Renal cortex interstitium (tissue), 11 donors: ENCODE measurements around the gene CRELD2. TPM values are rescaled to one million over a fixed set of nuclear protein-coding genes. Genes with fewer than 3 reads are reported as not detected.

ENCODE experiments used
- DNase-seq, 11 donors: peaks; one replicate each; pipeline ENCODE4 v3.0.0-alpha.2; 2013; ENCODE audit warnings: low read depth in 9 of 11, low spot score in 4 of 11; ENCODE audit errors: extremely low read depth in 1 of 11
- polyA plus RNA-seq, 3 donors: library from polyadenylated mRNA; unstranded; fragments of 120-200 nt; gene quantifications; one replicate each; pipeline ENCODE4 v1.2.1, GENCODE V29; 2013; ENCODE audit not compliant: insufficient read length in 3 of 3

Gene CRELD2
- polyA plus RNA-seq, 3 donors: 22.2 to 33.9 (median 32.6) TPM

DNA sequence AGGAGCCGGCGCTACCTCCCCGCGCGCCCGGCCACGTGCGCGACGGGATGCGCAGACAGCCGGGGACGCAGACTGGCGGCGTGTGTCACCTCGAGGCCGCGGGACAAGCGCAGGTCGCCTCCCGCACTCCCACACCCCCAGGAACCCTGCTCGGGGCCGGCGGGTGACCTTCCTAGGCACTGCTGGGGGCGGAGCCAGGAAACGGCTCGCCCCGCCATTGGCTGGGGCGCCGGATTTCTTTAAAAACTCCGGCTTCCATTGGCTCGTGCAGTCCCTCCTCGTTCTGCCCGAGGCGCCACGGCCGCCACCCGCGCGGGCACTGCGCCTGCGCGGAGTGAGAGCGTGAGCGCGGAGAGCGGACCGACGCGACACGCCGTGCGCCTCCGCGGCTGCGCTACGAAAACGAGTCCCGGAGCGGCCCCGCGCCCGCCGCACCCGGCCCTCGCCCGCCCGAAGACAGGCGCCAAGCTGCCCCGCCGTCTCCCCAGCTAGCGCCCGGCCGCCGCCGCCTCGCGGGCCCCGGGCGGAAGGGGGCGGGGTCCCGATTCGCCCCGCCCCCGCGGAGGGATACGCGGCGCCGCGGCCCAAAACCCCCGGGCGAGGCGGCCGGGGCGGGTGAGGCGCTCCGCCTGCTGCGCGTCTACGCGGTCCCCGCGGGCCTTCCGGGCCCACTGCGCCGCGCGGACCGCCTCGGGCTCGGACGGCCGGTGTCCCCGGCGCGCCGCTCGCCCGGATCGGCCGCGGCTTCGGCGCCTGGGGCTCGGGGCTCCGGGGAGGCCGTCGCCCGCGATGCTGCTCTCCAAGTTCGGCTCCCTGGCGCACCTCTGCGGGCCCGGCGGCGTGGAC is 41.9 kb downstream of the CRELD2 start, which contains the start of gene PIM3:
Gene PIM3 (plus strand): TSS at position 614 of the 846 bp plus-strand sequence. CDS start 176 bp downstream, at position 790.
- peak; percentile 85 to 96 (median 92) for DNase-seq

DNA sequence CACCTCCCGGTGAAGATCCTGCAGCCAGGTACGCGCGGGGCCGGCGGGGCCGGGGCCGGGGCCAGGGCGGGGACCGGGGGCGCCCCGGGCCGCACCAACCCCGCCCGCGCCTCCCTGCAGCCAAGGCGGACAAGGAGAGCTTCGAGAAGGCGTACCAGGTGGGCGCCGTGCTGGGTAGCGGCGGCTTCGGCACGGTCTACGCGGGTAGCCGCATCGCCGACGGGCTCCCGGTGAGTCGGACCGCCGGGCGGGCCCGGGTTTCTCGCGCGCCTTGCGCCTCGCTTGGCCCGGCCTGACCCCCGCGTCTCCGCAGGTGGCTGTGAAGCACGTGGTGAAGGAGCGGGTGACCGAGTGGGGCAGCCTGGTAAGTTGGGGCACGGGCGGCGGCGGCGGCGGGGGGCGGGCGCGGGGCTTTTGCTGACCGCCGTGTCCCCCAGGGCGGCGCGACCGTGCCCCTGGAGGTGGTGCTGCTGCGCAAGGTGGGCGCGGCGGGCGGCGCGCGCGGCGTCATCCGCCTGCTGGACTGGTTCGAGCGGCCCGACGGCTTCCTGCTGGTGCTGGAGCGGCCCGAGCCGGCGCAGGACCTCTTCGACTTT is 42.7 kb downstream of the CRELD2 start:
- no peak for DNase-seq

DNA sequence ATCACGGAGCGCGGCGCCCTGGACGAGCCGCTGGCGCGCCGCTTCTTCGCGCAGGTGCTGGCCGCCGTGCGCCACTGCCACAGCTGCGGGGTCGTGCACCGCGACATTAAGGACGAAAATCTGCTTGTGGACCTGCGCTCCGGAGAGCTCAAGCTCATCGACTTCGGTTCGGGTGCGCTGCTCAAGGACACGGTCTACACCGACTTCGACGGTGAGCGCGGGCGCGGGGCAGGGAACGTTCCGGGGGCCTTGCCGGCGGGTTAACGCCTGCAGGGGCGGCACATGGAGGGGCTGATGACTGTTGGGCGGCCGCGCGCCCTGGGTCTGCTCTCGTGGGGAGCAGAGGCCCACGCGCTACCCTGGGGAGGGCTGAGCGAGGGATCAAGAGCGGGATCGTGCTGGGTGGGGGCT is 43.2 kb downstream of the CRELD2 start:
- no peak for DNase-seq

GRCh38 chr22:49962012-49962750 is 43.7 kb downstream of the CRELD2 start:
- peak in 10 of 11 donors; percentile 56 to 87 (median 76) for DNase-seq

DNA sequence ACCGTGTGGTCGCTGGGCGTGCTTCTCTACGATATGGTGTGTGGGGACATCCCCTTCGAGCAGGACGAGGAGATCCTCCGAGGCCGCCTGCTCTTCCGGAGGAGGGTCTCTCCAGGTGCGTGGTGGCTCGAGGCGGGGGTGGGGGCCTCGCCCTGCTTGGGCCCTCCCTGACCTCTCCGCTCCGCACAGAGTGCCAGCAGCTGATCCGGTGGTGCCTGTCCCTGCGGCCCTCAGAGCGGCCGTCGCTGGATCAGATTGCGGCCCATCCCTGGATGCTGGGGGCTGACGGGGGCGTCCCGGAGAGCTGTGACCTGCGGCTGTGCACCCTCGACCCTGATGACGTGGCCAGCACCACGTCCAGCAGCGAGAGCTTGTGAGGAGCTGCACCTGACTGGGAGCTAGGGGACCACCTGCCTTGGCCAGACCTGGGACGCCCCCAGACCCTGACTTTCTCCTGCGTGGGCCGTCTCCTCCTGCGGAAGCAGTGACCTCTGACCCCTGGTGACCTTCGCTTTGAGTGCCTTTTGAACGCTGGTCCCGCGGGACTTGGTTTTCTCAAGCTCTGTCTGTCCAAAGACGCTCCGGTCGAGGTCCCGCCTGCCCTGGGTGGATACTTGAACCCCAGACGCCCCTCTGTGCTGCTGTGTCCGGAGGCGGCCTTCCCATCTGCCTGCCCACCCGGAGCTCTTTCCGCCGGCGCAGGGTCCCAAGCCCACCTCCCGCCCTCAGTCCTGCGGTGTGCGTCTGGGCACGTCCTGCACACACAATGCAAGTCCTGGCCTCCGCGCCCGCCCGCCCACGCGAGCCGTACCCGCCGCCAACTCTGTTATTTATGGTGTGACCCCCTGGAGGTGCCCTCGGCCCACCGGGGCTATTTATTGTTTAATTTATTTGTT is 44.6 kb downstream of the CRELD2 start:
- no peak for DNase-seq

- no peak for DNase-seq
These were observed 45.2 kb downstream of the CRELD2 start for GRCh38 chr22:49963647-49964026.

DNA sequence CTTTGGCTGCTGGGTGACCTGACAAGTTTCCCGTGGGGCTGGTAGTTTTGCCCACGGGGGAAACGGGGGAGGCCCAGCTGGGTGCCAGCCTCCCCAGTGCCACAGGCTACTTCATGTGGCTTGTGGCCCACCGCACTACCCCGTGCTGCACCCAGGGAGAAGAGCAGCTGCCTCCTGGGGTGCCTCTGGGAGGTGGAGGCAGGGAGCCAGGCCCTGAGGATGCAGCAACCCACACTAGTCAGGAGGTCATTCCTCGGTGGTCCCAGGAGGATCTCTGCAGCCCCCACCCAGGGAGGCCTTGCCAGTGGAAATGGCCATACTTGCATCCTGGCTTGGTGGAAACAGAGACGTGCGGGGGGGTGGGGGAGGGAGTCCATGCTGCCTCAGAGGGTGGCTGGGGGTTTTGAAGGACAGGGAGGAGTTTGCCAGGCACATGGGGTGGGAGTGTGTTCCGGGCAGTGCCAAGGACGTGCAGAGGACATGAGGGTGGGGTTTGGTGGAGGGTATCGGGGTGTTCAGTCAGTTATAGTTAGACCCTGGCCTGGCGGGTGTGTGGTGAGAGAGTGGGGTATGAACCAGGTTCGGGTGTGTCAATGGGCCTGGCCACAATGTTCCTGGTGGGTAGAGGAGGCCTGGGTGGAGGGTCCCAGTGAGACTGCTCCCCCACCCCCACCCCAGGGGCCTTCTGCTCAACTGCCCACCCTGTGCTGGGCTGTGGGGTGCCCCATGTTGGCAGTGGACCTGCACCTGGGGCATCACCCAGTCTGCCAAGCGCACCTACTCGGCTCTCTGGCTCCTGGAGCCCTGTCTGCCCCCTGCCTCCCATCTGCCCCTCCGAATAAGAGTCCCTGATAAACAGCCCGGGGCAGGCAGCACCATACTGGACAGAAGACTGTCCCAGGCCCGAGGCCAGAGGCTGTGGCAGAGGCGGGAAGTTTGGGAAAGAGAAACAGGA is 46.0 kb downstream of the CRELD2 start:
- DNase-seq: no peak

DNA sequence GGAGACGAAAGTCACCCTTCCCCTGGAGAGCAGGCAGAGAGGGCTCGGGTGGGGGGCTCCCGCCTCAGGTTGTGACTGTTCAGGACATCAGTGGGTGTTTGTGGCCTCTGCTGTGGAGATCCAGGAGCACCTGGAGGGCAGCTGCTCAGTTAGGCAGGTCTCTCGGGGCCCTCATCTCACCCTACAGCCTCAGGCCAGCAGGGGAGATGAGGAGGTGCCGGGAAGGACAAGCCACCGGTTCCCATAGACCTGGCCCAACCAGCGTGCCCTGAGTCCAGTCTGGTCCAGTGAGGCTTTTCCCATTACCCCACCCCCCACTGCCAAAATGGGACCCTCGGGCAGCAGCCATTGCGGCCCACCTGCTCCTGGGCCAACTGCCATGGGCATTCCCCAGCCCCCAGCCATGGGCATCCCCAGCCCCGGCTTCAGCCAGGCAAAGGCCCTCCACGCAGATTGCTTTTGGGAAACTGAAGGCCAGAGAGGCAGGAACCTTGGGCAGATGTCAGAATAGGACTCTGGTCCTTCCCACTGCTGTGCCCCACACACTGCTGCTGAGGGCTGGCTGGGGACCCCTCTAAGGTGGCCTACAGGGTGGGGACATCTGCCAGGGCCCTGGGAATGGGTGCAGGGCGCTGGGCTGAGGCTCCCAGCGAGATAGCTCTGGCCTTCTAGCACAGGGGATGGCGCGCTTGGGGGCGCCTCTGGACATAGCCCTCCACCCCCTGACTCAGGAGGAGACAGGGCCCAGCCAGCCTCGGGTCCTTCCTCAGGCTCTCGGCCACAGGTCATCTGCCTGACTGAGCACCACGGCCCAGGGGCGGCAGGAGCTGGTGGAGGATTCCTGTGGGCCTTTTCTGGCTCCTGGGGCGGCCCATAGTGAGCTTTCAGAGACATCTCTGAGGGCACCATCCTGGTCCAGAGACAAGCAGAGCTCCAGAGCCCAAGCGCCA is 46.9 kb downstream of the CRELD2 start:
- DNase-seq: no peak

- no peak for DNase-seq
These were observed 47.8 kb downstream of the CRELD2 start for GRCh38 chr22:49966041-49966773.

- DNase-seq: no peak
These were observed 48.6 kb downstream of the CRELD2 start for GRCh38 chr22:49966774-49967705.

GRCh38 chr22:49967706-49968208 is 49.3 kb downstream of the CRELD2 start:
- DNase-seq: no peak

DNA sequence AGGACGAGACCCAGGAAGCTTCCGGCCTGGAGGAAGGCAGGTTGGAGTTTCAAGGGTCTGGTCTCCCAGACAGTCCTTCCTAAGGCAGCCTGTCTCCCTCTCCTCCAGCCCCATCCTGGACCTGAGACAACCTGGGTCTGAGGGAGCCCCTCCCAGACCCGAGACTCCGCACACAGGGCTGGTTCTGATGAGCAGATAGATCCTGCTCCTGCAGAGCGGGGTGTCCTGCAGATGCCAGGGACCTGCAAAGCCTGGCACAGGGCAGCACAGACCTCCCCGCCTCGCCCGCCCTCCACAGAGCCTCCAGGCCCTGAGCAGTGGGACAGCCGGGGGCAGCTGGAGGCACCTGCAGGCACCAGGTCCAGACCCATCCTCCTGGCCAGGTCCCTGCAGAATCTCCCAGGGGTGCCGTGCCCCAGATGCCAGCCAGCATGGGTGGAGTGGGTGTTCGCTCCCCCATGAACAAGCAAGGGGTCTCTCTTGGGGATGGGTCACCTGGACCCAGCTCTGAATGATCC is 49.9 kb downstream of the CRELD2 start:
- DNase-seq: no peak

DNA sequence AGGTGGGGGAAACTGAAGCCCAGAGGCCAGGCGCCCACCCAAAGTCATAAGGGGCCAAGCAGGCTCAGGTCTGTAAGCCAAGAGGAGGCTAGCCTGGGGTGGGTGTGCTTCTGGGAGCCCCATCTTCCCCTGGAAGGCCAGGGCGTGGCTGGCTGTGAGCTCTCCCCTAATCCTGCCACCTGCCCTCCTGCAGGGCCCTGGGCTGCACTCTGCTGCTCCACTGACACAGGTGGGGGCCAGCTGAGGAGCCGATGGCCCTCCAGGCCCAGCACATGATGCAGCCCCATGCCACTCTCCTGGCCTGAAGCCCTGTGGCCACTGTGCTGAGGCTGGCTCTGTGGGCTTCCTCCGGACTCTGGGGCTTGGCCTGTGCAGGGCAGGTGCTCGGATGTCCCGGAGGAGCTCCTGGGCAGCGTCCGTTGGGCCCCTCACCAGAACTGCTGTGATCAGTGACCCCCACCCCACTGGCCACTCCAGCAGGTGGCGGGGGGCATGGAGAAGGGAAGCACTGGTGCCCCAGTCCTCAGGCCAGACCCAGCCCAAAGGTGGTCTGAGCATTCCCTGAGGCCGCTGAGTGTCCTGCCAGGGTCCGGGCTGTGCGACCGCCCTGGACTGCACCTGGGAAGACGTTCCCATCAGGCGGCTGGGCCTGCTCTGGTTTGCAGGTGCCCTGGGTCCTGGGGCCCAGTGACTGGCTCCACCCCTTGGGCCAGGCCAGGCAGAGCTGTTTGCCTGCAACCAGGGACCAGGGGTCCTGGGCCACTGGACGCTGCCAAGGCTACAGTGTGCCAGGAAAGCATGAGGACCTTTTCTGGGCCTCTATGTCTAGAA is 50.6 kb downstream of the CRELD2 start:
- no peak for DNase-seq
